GM18499 (cell line): ENCODE data around the gene PLIN5.

Experiments
- ATAC-seq: cut with Tn5 transposase; IDR thresholded peaks from one replicate; pipeline ENCODE4 v1.9.1; 2021; ENCODE audit warnings: moderate number of reproducible peaks; ENCODE audit not compliant: insufficient read depth, unreplicated experiment

PLIN5 gene

DNA sequence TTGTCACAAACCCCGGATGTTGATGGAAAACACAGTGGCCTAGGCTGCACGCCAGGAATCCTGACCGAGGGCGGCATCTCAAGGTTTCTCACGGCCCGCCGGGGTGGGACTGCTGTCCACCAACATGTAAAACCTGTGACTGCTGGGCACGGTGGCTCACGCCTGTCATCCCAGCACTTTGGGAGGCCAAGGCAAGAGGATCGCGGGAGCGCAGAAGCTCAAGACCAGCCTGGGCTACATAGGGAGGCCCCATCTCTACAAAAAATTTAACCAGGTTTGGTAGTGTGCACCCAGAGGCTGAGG is 27.9 kb downstream of the PLIN5 start:
- ATAC-seq, result no peak

DNA sequence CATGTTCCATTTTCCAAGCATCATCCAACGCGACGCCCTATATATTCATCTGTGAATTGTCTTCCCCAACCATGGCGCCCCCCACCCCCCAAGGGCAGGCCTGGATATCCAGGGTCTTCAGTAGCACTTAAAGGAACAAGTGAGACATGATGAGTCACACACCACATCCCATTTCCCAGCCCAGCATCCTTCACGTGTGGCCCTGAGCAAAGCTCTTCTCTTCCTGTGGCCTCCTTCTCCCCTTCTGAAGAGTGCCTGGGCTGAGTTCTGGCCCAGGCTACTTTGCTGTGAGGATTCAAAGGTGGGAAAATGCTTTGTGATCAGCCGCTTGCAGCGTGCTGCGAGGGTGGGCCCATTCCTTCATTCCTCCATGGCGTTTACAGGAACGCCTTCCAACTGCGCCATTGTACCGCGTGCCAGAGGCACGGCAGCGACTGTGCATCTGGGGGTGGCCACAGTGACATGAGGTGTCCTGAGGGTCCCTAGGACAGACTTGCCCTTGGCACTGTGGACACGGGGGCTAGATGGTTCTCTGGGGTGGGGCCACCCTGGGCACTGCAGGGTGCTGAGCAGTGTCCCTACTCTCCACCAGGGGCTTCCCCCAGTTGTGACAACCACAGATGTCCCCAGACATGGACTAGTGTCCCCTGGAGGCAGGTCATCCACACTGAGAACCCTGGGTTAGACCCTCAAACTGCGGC is 28.4 kb downstream of the PLIN5 start:
- no peak for ATAC-seq

DNA sequence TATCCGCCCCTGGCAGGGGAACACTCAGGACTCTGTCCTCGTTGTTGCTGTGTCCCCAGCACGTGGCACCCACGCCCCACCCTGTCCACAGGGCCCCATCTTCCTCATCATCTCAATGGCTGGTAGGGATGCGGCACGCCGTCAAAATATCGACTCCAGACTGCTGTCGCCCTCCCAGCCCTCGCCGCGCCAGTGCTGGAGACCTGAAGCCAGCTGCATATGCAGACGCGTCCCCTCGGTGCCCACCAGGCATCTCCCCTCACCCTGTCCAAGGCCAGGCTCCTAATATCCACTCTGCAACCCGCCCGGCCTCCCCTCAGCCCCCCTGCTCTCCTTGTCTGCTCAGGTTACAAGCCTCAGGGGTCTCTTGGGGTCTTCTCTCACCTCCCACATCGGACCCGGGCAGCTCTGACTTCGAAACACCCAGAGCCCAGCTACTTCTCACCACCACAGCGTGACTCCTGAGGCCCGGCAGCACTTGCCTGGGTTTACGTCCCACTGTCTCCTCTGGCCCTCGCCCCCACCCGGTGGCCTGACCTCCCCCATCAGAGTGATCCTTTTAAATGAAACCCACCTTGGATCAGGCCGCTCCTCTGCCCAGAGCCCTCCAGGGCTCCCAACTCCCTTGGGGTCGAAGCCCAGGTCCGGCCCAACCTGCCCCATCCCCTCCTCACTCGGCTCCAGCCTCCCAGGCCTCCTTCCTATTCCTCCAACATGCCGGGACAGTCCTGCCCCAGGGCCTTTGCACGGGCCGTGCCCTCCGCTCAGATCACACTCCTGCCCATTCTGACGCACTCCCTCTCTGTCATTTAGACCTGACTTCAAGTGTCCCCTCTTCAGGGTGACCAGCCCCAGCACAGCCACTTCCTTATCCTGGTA is 29.2 kb downstream of the PLIN5 start:
- ATAC-seq, result no peak

DNA sequence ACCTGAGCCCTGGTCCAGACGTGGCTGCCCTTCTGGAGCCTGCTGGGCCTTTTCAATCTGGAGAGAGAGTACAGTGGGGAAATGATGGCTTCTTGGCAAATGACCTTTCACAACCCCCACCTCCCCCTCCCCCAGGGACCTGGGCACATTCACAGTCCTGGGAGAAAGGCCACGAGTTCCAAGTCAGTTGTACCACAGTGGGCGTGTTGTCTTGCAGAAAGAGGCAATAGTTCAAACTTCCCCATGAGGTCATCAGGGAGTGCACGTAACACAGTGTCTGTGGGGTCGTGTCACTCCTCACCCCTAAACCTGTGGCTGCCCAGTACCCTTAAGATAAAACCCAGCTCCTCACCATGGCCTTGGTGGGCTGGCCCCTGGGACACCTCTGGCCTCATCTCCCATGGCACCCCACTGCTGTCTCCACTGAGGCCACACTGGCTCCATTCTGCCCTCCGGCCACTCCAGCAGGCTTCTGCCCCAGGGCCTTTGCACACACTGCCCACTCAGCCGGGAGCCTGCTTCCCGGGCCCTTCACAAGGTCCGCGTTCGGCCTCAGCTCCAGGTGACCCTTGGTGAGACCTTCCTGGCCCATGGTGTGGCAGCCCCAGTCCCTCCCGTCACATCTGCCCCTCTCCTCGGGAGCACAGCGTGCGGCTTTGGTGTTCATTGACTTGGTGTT is 30.0 kb downstream of the PLIN5 start:
- ATAC-seq, result no peak

DNA sequence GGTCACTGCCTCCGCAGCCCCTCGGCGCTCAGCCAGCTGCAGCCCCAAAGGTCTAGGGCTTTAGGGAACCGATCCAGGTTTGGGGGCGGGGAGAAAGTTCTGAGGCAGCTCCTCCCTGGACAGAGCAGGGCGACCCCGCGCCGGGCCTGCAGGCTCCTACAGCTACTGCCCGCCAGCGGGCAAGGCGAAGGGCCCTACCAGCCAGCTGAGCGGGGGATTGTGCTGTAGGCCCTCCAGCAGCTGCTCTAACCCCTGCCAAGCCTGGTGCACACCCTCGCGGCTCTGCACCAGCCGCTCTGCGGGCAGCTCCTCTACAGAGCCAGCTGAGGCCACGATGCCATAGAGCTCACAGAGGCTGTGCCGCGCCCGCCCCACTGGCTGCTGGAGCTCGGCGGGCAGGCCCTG is 30.7 kb downstream of the PLIN5 start:
- no peak for ATAC-seq

DNA sequence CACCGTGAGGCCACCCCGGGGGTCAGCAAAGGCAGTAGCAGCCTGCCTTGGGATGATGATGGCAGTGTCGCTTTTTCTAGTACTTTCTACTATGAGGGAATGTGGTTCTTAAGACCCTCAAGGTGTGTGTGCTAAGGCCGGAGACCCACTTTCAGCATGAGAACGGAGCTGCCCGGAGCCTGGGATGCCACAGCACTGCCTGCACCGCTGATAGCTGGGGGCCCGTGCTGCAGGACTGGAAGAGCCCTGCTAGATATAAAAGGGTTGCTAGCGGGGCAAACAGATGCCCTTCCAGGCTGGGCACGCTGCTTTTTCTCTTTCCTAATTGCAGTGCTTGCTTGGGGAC is 31.2 kb downstream of the PLIN5 start:
- ATAC-seq, result no peak

DNA sequence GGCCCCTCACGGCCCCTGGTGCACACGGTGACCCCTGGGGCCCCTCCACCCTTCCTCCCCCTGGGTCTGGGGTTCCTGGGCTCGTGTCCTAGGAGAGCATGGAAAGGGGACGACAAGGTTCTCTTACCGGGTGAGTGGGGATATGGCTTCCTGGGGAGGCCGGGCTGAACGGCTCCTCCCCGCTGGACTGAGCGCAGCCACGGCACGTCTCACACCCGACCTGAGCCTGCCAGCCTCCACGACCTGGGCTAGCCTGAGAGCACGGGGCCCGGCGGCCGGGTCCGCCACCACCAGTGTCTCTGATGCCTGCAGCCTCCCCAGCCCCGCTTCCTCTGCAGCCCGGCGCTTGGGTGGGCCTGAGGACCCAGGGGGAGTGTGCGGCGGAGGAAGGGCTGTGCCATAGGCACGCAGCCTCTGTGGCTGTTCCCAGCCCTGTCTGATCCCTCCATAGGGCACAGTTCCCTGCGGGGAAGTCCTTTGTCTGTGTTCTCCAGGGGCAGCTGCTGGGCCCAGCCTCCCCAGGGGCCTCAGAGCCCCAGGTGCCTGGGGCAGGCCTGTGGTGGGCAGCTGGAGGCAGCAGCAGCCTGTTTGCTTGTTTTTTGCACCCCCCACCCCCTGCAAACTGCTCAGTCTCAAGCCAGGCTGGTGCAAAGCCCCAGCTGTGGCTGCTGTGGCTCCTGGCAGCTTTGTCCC is 31.7 kb downstream of the PLIN5 start:
- ATAC-seq, result no peak

DNA sequence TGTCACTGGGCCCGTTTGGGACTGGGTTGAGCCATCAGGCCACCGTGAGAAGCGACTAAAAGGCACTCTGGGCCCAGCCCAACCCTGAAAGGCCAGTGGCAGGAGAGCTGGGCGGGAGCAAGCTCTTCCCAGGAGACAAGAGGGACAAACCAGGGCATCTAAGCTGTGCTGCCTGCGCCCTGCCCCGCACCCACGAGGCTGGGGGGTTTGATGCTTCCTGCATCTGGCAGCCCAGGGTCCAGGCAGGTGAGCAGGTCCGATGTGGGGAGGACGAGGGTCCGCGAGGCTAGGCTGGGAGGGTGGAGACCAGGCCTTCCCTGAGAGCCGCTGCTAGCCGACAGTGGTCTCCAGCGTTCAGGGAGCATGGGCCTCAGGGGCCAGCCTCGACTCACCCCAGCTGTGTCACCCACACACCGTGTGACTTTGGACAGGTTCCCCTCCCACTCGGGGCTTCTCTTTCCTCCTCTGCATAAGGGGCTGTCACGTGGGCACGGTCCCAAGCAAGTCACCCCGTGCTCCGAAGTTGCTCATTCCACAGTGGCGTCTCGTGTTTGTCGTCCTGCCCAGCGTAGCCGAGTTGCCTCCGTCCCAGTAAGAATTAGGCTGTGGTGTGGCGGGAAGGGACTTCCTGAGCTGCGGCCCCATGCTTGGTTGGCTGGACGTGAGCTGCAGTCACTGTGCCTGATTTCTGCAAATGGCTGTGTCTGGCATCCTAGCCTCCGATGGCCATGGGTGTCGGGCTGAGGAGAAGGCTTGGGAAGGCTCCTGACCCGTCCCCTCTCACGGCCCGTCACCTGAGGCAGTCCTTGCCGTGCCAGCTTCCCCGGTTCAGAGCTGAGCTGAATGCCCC is 32.5 kb downstream of the PLIN5 start:
- ATAC-seq, result no peak

DNA sequence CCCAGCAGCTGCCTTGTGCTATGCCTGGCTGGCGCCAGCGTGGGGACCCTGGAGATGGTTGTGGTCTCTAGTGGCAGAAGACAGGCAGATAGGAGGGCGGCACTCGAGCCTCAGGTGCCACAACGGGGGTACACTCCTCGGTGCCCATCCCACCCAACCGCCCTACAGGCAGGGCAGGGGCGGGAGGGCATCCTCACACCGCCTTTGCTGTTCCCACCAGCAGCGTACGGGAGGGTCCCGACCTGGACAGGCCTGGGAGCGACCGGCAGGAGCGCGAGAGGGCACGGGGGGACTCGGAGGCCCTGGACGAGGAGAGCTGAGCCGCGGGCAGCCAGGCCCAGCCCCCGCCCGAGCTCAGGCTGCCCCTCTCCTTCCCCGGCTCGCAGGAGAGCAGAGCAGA is 33.3 kb downstream of the PLIN5 start:
- ATAC-seq, result no peak

DNA sequence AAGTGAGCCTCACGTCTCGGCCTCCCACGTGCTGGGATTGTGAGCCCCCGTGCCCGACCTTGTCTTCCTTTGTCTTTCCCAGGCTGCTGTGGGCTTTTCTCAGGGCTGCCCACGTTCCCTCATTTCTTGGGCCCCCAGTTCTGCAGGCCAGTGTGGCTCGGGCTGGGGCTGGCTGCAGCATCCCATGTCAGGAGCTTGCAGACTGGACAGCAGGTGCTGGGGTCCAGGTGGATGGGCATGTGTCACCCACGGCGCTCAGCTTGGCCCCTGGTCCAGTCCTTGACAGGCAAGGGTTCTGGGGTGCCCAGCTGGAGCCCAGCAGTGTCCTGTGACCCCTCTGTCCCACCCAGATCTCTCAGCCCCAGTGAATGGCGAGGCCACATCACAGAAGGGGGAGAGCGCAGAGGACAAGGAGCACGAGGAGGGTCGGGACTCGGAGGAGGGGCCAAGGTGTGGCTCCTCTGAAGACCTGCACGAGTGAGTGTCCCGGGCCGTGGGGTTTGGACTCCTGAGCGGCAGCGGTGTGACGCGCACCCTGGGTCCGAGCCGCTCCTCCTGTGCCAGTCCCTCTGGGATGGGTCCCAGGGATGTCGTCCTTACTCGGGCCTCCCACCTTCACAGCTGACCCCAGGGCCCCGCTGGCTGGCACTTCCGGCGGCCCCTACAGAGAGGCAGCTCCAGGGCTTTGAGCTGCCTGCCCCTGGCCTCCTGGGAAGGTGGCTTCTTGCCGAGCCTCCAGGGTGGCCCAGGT is 34.0 kb downstream of the PLIN5 start:
- no peak for ATAC-seq

DNA sequence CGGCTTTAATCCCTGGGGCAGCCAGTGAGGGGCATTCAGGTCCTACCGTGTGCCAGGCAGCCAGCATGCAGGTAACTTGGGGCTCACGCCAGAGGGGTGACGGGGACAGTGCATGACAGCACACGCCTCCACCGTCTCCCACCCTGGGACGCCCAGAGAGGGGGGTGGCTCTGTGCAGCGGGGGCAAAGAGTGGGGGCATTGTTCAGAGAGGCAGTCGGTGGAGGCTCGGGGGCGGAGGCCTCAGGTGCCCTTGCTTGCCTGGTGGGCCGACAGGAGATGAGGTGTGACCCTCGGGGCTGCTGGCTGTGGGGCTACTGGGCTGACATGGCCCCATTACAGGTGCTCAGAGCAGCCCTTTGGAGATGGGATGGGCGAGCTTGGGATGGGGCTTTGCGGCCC is 35.2 kb downstream of the PLIN5 start:
- ATAC-seq, result no peak

DNA sequence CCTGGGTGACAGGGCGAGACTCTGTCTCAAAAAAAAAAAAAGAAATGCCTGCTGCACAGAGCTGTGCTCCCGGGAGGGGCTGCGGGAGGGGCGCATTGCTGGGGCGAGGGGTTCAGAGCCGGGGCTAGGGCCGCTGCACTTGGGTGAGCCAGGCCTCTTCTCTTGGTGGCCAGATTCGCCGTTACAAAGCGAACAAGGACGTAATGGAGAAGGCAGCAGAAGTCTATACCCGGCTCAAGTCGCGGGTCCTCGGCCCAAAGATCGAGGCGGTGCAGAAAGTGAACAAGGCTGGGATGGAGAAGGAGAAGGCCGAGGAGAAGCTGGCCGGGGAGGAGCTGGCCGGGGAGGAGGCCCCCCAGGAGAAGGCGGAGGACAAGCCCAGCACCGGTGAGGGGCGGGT is 35.7 kb downstream of the PLIN5 start:
- ATAC-seq, result no peak

DNA sequence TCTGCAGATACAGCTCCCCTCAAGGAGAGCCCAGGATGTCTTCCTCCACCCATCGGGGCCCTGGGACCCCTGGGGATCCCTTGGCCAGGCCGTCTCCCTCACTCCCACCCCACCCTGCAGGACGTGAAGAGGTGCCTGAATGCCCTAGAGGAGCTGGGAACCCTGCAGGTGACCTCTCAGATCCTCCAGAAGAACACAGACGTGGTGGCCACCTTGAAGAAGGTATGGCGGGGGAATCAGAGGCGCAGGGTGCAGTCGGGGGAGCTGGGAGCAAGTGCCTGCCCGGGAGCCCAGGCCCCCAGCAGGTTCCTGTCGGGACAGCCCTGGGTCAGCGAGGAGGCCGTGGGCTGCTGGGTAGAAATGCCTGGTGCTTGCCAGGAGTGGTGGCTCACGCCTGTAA is 36.3 kb downstream of the PLIN5 start:
- ATAC-seq, result no peak

DNA sequence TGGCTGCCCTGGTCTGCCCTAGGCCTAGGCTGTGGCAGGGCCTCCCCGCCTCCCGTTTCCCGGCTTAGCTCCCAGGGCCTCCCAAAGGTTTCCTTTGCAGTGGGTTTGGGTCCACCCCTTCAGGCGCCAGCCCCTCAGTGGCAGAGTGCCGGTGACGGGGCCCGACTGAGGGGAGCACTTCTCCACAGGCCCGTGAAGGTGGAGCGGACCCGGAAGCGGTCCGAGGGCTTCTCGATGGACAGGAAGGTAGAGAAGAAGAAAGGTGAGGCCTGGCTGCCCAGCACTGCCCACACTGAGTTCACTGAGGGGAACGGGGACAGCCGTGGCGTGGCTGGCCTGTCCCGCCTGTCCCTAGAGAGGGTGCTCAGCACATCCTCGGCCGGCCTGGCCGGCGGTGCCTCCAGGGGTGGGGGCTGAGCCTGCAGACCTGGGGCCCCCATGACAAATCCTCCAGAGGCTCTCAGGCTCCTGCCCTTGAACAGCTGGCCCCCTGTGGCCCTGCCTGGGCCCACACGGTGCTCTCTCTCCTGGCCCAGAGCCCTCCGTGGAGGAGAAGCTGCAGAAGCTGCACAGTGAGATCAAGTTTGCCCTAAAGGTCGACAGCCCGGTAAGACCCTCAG is 37.1 kb downstream of the PLIN5 start:
- no peak for ATAC-seq

DNA sequence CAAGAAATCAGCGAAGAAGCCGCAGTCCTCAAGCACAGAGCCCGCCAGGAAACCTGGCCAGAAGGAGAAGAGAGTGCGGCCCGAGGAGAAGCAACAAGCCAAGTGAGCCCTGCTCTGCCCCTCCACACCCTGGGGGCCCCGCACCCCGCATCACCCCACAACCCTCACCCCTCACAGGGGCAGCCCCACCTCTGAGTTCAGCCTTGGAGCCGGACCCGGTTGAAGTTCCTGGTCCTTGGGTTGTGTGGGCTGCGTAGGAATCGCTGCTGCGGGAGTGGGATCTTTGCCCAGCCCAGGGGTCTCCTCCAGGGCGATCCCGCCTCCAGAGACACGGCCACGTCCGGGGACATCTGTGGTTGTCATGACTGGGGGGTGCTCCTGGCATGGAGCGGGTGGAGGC is 38.7 kb downstream of the PLIN5 start:
- no peak for ATAC-seq

DNA sequence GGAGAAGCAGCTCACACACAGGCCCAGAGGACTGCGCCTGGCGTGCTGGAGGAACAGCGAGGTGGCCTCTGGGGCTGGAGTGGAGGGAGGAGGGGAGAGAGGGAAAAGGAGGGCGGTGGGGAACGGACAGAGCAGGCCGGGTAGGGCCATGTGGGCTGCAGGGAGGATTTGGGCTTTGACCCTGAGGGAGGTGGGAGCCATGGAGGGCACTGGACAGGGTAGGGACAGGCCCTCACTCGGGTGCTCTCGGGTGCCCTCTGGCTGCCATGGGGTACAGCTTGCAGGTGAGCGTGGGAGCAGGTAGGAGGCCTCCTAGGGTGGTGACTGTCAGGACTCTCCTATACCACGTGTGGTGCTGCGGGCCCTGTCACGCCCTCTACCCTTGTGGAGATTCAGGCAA is 39.6 kb downstream of the PLIN5 start:
- ATAC-seq, result no peak

DNA sequence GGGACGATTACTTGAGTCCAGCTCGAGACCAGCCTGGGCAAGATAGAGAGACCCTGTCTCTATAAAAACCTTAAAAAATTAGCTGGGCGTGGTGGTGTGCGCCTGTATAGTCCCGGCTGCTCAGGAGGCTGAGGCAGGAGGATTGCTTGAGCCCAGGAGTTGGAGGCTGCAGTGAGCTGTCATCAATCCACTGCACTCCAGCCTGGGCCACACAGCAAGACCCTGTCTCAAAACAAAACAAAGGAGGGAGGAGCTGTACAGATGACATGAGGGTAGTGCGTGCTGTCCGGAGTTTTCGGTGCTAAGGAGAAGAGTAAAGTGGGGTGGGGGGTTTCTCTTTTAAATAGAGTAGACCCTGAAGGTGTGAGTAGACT is 40.3 kb downstream of the PLIN5 start:
- no peak for ATAC-seq

DNA sequence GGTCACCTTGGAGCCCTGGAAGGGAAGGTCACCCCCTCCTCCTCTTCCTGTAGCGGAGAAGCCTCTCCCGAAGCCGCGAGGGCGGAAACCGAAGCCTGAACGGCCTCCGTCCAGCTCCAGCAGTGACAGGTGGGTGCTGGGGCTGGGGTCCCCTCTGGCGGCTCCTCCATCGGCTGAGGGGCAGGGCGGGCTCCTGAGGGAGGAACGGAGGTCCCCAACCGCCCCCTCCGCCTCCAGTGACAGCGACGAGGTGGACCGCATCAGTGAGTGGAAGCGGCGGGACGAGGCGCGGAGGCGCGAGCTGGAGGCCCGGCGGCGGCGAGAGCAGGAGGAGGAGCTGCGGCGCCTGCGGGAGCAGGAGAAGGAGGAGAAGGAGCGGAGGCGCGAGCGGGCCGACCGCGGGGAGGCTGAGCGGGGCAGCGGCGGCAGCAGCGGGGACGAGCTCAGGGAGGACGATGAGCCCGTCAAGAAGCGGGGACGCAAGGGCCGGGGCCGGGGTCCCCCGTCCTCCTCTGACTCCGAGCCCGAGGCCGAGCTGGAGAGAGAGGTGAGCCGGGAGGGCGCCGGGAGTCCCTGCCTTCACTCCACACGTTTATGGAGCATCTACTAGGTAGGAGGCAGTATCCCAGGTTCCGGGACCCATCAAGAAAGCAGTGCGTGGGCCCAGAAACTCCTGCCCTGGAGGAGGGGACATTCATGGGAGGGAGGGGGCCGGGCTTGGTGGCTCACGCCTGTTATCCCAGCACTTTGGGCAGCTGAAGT is 40.9 kb downstream of the PLIN5 start:
- no peak for ATAC-seq
